ENCODE results near the gene CFDP1. TPM values are rescaled to one million over a fixed set of nuclear protein-coding genes. Genes with fewer than 3 reads are reported as not detected.
A peak's percentile ranks its signal among the peaks of the same experiment; 100 is the strongest.

Gene CFDP1
- 38.0 and 59.7 TPM in 2 replicates for total RNA-seq

DNA sequence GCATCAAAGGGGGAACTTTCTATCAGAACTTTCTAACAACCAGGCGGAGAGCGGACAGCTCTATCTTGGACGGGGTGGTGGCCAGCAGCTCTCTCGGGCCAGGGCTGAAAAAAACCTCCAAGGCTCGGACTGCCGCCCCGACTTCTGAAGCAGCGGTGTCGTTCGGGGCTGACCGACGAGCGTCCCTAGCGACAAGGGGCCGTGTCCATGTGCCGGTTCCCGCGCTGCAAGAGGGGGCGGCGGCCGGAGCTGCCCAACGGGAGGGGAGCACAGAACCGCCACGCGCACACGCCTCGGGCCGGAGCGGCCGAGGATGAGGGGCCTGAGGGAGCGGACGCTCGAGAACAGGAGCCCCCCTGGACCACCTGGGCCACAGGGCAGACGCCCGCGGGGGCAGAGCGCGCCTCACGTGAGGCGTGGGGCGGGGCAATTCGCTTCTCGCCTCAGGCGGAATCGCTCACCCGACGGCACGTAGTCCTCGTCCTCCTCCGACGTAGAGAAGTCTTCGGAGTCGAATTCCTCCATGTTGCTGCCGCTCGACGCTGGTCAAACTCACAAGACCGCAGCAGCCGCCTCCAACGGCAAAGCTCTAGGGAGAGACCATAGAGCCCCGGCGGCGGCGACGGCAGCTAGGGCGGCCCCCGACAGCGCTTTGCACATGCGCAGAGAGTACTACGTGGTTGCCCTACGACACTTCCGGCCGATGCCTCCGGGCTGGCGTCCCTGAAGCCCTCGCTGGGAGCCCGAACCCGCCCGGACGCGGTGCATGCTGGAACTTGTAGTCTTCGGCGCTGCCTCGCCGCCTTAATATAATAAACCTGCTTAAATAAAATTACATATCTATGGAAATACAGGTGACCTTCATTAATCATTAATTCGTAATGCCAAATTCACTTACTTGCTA is at the start of gene CFDP1:
Gene CFDP1, minus strand, starts transcription at position 676 of the 904 bp plus-strand sequence. Its CDS starts 151 bp downstream, at position 525.
- Histone ChIP-seq H3K4me3 (ENCODE audit: low read depth, low read length) (peak within 1 kb of the TSS; percentile 66), H3K36me3 (ENCODE audit: control insufficient read depth, insufficient read depth, low read length) (no peaks in the 10 kb centered on the region), H3K27me3 (ENCODE audit: control insufficient read depth, insufficient read depth, low read length) (no peaks in the 10 kb centered on the region)
- TF ChIP-seq, protein P1, sequence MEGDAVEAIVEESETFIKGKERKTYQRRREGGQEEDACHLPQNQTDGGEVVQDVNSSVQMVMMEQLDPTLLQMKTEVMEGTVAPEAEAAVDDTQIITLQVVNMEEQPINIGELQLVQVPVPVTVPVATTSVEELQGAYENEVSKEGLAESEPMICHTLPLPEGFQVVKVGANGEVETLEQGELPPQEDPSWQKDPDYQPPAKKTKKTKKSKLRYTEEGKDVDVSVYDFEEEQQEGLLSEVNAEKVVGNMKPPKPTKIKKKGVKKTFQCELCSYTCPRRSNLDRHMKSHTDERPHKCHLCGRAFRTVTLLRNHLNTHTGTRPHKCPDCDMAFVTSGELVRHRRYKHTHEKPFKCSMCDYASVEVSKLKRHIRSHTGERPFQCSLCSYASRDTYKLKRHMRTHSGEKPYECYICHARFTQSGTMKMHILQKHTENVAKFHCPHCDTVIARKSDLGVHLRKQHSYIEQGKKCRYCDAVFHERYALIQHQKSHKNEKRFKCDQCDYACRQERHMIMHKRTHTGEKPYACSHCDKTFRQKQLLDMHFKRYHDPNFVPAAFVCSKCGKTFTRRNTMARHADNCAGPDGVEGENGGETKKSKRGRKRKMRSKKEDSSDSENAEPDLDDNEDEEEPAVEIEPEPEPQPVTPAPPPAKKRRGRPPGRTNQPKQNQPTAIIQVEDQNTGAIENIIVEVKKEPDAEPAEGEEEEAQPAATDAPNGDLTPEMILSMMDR (IDR thresholded peaks at IDR 0.05; ENCODE audit: insufficient read depth, low read length, poor library complexity, severe bottlenecking), result no peak
- peak; percentile 63 for DNase-seq (ENCODE audit: low read depth)

DNA sequence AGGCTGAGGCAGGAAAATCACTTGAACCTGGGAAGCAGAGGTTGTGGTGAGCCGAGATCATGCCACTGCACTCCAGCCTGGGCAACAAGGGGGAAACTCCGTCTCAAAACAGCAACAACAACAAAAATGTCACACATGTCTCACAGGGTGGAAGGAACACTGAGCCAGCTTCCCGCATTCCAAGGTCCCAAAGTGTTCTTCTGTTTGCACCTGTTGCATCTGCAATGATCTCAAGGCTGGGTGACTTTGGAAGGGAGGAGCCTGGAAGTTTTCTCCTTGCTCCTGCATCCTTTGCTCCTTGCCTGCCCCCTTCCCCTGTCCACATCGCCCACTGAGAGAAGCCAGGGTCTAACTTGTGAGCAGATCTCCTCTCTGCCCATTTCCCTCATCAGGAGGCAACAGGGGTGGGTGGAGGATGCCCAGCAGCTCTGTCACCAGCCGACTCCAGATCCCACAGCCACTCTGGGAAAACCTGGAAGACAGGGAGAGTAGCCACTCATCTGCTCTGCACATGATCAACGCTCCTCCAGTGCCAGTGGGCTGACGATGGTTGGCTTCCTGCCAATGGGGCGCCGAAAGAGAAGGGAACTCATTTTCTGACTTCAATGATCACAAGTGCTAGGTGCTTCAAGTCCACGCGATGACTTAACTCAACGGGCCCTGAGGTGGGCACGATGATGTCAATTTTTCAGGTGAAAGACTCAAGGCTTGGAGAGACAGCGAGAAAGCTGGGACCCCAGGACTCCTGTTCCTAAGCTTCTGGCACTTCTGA is 49.3 kb upstream of the CFDP1 start:
- Histone ChIP-seq H3K36me3 (ENCODE audit: control insufficient read depth, insufficient read depth, low read length) (no peaks in the 10 kb centered on the region), H3K4me3 (ENCODE audit: low read depth, low read length) (no peak overlapping the region), H3K27me3 (ENCODE audit: control insufficient read depth, insufficient read depth, low read length) (no peaks in the 10 kb centered on the region)
- TF ChIP-seq, protein P1 (IDR thresholded peaks at IDR 0.05; ENCODE audit: insufficient read depth, low read length, poor library complexity, severe bottlenecking), result no peak
- DNase-seq (ENCODE audit: low read depth), result no peak

DNA sequence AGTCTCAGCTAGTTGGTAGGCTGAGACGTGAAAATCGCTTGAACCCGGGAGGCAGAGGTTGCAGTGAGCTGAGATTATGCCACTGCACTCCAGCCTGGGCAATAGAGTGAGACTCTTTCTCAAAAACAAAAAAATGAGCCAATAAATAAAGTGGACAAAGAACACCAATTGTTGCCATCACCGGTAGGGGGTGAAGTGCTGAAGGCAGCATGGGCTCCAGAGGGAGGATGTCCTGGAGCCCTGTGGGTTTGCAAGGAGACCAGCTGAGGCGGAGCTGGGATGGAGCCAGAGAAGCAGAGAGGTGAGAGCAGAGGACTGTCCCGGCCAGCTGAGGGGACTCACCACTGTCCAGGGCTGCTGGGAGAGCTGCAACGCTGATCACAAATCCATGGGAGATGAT is 48.2 kb upstream of the CFDP1 start:
- TF ChIP-seq, protein P1 (IDR thresholded peaks at IDR 0.05; ENCODE audit: insufficient read depth, low read length, poor library complexity, severe bottlenecking), result no peak
- Histone ChIP-seq H3K4me3 (ENCODE audit: low read depth, low read length) (no peak overlapping the region), H3K36me3 (ENCODE audit: control insufficient read depth, insufficient read depth, low read length) (no peaks in the 10 kb centered on the region), H3K27me3 (ENCODE audit: control insufficient read depth, insufficient read depth, low read length) (no peaks in the 10 kb centered on the region)
- DNase-seq (ENCODE audit: low read depth), result no peak

DNA sequence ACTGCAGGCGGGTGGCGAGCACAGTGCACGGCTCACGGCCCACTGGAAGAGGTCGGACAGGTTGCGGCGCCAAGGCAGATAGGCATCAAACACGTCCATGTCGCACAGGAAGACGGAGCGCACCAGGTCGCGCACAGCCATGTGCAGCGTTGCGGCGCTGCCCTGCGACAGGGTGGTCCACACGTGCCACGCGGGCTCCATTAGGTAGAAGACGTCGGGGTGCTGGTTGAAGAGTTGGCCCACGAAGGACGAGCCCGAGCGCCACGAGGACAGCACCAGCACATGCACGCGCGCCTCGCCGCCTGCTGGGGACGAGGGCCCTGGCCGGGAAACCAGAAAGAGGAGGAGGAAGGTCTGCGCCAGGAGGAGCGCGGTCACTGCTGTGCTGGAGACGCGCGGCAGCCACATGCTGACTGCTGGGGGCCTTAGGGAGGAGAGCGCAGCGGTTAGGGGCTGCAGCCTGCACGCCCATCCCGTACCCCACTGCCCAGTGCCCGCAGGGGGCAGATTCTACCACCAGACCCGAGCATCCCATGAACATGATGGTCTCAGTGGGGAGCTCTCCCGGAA is 46.2 kb upstream of the CFDP1 start:
- H3K4me3 ChIP-seq (ENCODE audit: low read depth, low read length), result no peak overlapping the region
- no peaks in the 10 kb centered on the region for H3K27me3 ChIP-seq (ENCODE audit: control insufficient read depth, insufficient read depth, low read length)
- TF ChIP-seq, protein P1 (IDR thresholded peaks at IDR 0.05; ENCODE audit: insufficient read depth, low read length, poor library complexity, severe bottlenecking), result no peak
- no peaks in the 10 kb centered on the region for H3K36me3 ChIP-seq (ENCODE audit: control insufficient read depth, insufficient read depth, low read length)
- no peak for DNase-seq (ENCODE audit: low read depth)

DNA sequence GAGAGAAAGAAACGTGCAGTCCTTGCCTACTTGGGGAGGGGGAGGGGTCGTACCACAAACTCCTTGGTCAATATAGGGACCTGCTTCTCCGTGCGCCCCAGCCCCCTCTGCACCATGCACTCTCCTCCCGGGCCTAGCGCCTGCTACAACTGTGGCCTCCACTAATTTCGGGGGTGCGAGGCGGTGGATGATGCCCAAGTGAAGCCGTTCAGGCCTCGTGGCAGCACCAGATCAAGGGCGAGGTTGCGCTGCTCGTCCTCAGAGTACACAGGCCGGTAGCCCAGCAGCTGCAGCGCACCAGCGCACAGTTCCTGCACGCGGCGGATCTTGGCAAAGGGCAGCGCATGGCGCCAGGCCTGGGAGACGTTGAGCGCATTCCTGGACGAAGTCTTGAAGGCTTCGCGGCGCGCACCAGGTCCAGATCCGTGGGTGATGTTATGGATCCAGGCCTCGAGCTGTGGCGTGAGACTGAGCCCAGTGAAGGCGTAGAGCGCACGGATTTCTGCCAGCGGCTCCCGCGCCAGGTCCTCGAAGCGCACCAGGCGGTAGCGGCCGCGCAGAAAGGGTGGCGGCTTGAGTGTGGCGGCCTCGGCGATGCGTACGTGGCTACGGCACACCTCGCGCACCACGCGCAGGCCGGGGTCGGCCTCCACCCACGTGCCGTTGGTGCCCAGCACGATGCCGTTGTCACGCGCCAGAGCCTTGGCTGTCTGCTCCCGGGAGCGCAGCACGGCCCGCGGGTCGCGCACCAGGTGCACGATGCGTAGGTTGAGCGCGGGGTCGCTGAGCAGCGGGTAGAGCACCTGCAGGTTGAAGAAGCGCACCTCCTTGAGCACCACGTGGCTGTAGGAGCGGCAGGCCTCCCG is 45.4 kb upstream of the CFDP1 start:
- H3K27me3 ChIP-seq (ENCODE audit: control insufficient read depth, insufficient read depth, low read length), result no peaks in the 10 kb centered on the region
- TF ChIP-seq, protein P1 (IDR thresholded peaks at IDR 0.05; ENCODE audit: insufficient read depth, low read length, poor library complexity, severe bottlenecking), result no peak
- no peak for DNase-seq (ENCODE audit: low read depth)
- no peak overlapping the region for H3K4me3 ChIP-seq (ENCODE audit: low read depth, low read length)
- H3K36me3 ChIP-seq (ENCODE audit: control insufficient read depth, insufficient read depth, low read length), result no peaks in the 10 kb centered on the region

Data from kidney epithelial cell (primary cell).